Activated CD4-positive, alpha-beta T cell treated with anti-CD3 and anti-CD28 coated beads, Interleukin-2, amount 50 U/mL, for 1 hour (primary cell): ENCODE measurements around the gene SASH1.
"Not testable (repeated sequence)": the region's sequence is repeated elsewhere in the genome, so short reads cannot be mapped to it uniquely, and the experiment has no call there.

Experiments used
- DNase-seq: peaks from one replicate; pipeline ENCODE4 v3.0.0-alpha.2; 2020

Gene SASH1

GRCh38 chr6:148329596-148330381, 12.8 kb upstream of the SASH1 start:
- DNase-seq = no peak

GRCh38 chr6:148332088-148332487, 10.6 kb upstream of the SASH1 start:
- DNase-seq = no peak

- no peak for DNase-seq
Observed at GRCh38 chr6:148336901-148337300, 5.7 kb upstream of the SASH1 start.

- no peak for DNase-seq
Observed at GRCh38 chr6:148339766-148340165, 2.9 kb upstream of the SASH1 start.

- DNase-seq = no peak
Observed at GRCh38 chr6:148340586-148341297, 1.9 kb upstream of the SASH1 start.

GRCh38 chr6:148342100-148342349, 613 bp upstream of the SASH1 start:
- DNase-seq = no peak

GRCh38 chr6:148343047-148343782, 577 bp downstream of the SASH1 start:
- DNase-seq = no peak

- no peak for DNase-seq
Observed at GRCh38 chr6:148345176-148345575, 2.5 kb downstream of the SASH1 start.

- DNase-seq = no peak
Observed at GRCh38 chr6:148345578-148345977, 2.9 kb downstream of the SASH1 start.

- no peak for DNase-seq
Observed at GRCh38 chr6:148346681-148347440, 4.2 kb downstream of the SASH1 start.

GRCh38 chr6:148347441-148348054, 4.9 kb downstream of the SASH1 start:
- DNase-seq = no peak

- no peak for DNase-seq
Observed at GRCh38 chr6:148348335-148348734, 5.7 kb downstream of the SASH1 start.

- no peak for DNase-seq
Observed at GRCh38 chr6:148348778-148349177, 6.1 kb downstream of the SASH1 start.

- DNase-seq = no peak
Observed at GRCh38 chr6:148349466-148349865, 6.8 kb downstream of the SASH1 start.

GRCh38 chr6:148351309-148351708, 8.7 kb downstream of the SASH1 start:
- DNase-seq = no peak

- not testable (repeated sequence) for DNase-seq
Observed at GRCh38 chr6:148352421-148352820, 9.8 kb downstream of the SASH1 start.

- no peak for DNase-seq
Observed at GRCh38 chr6:148358196-148358785, 15.7 kb downstream of the SASH1 start.

- no peak for DNase-seq
Observed at GRCh38 chr6:148359228-148359627, 16.6 kb downstream of the SASH1 start.

GRCh38 chr6:148364056-148364824, 21.6 kb downstream of the SASH1 start:
- DNase-seq = no peak

GRCh38 chr6:148365041-148365440, 22.4 kb downstream of the SASH1 start:
- no peak for DNase-seq

GRCh38 chr6:148367411-148368024, 24.9 kb downstream of the SASH1 start:
- no peak for DNase-seq
